ENCODE data around the gene VPS72.

The VPS72 gene

GRCh38 chr1:151145304-151146071 is 44.5 kb downstream of the VPS72 start:
- in situ Hi-C loops (cut with MboI; ENCODE audit: low sequenced_read_pairs): no loop called here

GRCh38 chr1:151144474-151145303 is 45.3 kb downstream of the VPS72 start:
- in situ Hi-C loops (cut with MboI; ENCODE audit: low sequenced_read_pairs): no loop called here

- in situ Hi-C loops (cut with MboI; ENCODE audit: low sequenced_read_pairs): no loop called here
Measured at GRCh38 chr1:151143986-151144385, 46.0 kb downstream of the VPS72 start.

- in situ Hi-C loops (cut with MboI; ENCODE audit: low sequenced_read_pairs): no loop called here
Measured at GRCh38 chr1:151143057-151143435, 47.0 kb downstream of the VPS72 start.

GRCh38 chr1:151142411-151143056 is 47.5 kb downstream of the VPS72 start:
- in situ Hi-C loops (cut with MboI; ENCODE audit: low sequenced_read_pairs): no loop called here

DNA sequence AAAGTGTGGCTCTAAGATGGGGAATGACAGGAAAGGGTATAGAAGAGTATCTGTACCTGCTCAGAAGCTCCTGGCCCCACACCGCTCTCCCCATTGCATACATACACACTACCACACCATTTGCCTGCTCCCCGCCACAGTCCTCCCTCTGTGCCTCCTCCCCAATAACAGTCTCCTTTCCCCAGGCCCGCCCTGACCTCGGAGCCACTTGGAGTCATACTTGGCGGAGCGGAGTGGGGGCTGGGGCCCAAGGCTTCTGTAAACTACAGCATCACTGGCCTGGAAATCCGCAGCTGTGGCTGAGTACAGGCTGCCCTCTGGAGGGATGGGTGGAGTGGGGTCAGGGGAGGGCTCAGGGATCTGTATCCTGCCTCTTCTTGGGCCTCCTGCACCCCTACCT is 52.2 kb downstream of the VPS72 start:
- in situ Hi-C loops (cut with MboI; ENCODE audit: low sequenced_read_pairs): no loop called here

DNA sequence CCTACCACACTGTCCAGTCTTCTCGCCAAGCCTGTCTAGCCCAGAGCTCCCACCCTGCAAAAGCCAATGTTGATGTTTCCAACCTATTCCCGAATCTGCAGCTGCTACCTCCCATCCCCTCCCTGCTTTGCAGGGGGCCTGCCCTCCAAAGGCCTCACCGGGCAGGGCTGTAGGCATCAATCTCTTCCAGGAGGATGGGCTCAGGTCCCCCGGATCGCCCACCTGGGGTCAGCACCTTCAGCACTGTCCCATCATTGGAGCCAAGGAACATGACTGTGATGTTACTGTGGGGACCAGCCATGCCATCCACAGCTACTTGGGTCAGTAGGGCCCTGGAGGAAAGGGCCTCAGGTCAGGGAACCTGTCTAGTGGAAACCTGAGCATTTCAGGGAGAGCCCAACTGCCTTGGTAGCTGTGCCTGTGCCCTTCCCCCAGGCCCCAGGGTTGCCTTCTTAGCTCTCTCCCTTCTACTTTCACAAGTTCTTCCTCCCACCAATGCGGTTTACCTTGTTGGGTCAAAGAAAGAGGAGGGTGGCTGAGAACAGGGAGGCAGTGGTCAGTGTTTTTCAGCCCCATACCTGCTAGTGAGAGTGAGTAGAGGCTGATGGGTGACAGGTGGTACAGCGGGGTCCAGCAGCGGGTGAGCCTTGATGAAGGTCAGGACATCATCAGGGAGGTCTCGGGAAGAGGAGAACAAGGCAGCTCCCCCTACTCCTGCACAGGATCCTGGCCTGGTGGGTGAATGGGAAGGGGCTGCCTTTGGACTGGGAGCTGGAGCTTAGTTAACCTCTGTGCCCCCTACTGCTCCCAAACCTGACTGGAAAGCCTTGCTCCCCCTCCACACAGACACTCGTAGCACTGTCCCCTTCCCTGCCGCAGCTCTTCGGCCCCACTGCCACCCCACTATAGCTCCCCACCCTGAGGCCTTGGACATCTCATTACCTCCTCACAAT is 54.3 kb downstream of the VPS72 start:
- in situ Hi-C loops (cut with MboI; ENCODE audit: low sequenced_read_pairs): no loop called here

DNA sequence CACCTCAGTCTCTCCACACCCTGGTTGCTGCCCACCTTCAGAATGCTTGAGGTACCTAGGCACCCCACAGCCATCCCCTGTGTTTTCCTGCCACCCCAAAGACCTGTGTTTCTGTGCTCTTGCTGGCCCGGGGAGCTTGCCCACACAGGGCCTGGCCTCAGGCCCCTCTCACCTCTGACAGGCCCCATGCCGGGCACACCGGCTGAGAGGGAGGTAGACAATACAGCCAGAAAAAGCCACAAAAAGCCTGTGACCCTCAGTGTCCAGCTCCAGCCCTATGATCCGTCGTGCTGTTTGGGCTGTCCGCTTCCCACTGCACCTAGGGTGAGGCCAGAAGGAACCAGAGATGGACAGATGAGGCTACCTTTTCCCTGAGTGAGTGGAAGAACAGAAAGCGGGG is 55.0 kb downstream of the VPS72 start:
- in situ Hi-C loops (cut with MboI; ENCODE audit: low sequenced_read_pairs): no loop called here

DNA sequence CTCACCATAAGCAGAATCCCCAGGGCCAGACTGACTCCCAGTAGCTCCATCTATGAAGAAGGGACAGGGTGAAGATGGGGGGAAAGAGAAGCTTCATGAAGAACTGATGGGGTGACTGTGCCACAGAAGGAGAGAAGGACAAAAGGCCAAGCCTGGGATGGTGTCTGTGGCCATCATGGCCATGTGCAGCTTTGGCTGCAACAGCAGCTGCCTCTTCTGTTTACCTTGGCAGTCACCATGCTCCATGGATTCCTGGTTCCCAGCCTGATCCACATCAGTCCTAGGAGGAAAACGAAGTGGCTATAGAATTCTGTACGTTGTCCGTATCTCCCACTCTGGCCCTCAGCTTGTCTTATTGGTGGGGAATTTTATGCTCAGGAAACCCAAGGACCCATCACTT is 55.6 kb downstream of the VPS72 start:
- in situ Hi-C loops (cut with MboI; ENCODE audit: low sequenced_read_pairs): no loop called here

- in situ Hi-C loops (cut with MboI; ENCODE audit: low sequenced_read_pairs): no loop called here
Measured at GRCh38 chr1:151133018-151133806, 56.8 kb downstream of the VPS72 start.

GRCh38 chr1:151132335-151133017 is 57.5 kb downstream of the VPS72 start:
- in situ Hi-C loops (cut with MboI; ENCODE audit: low sequenced_read_pairs): no loop called here

- in situ Hi-C loops (cut with MboI; ENCODE audit: low sequenced_read_pairs): no loop called here
Measured at GRCh38 chr1:151131701-151132334, 58.2 kb downstream of the VPS72 start.

DNA sequence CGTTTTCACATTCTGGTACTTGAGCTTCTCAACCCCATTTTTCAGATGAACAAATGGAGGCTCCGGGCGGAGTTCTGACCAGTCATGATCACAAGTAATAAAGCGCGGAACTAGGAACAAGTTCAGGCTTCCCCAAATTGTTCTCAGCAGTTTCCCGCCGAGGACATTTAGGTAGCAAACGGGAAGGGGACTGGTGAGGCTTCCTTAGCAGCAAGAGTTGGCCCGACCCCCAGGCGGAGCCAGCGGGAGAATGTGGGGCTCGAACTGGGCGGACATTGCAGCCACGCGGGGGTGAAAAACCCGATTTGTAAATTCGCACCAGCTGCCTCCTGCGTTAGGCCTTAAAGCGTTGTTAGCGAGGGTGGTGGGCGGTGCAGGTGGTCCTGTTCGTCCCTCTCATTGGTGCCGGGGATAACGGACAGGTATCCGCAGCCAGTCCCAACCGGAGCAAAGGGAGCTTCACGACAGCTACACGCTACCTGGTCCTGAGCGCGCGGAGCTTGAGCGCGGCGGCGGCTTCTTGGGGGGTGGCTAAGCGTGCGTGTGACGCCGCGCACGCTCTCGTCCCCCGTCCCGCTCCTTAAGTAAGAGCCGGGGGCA is 58.9 kb downstream of the VPS72 start:
- in situ Hi-C loops (cut with MboI; ENCODE audit: low sequenced_read_pairs): no loop called here

DNA sequence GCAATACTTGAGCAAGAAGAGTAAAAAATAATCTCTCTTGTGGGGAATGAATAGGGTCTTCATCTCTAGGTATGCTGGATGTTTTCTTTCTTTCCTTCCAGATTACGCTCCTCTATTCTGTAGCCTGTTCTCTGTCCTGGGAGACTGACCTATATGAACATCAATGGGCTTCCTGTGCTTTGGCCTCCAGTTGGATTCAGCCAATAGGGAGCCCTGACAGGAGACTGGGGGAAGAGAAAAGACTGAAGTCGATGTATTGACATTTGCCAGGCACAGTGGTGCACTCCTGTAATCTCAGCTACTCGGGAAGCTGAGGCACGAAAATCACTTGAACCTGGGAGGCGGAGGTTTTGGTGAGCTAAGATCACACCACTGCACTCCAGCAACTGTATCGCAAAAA is 61.2 kb downstream of the VPS72 start:
- in situ Hi-C loops (cut with MboI; ENCODE audit: low sequenced_read_pairs): no loop called here
